Measurements from ENCODE around the gene SLC22A24.
"Not testable (repeated sequence)": the region's sequence is repeated elsewhere in the genome, so short reads cannot be mapped to it uniquely, and the experiment has no call there.

SLC22A24 gene, protein sequence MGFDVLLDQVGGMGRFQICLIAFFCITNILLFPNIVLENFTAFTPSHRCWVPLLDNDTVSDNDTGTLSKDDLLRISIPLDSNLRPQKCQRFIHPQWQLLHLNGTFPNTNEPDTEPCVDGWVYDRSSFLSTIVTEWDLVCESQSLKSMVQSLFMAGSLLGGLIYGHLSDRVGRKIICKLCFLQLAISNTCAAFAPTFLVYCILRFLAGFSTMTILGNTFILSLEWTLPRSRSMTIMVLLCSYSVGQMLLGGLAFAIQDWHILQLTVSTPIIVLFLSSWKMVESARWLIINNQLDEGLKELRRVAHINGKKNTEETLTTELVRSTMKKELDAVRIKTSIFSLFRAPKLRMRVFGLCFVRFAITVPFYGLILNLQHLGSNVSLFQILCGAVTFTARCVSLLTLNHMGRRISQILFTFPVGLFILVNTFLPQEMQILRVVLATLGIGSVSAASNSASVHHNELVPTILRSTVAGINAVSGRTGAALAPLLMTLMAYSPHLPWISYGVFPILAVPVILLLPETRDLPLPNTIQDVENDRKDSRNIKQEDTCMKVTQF

DNA sequence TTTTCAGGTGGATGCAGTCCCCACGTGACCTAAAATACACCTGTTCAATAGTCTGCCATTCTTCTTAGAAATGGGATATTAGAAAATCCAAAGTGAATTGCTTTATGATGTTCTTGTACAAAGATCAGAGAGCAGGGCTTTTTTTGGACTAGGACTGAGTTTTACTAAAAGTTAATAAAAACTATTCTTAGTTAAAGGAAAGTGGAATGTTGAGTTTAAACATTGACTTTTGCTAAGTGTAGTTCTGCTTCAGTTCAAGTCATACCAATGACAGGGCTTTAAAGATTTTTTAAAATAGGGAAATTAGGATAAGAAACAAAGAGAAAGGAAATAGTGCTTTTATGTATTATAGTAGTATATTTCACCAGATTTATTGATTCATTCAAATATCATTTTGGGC is at the start of gene SLC22A24:
SLC22A24 (minus strand) TSS at position 101 of the 400 bp plus-strand sequence. CDS start 442 bp downstream, outside the sequence.
- DNase-seq = no peak

DNA sequence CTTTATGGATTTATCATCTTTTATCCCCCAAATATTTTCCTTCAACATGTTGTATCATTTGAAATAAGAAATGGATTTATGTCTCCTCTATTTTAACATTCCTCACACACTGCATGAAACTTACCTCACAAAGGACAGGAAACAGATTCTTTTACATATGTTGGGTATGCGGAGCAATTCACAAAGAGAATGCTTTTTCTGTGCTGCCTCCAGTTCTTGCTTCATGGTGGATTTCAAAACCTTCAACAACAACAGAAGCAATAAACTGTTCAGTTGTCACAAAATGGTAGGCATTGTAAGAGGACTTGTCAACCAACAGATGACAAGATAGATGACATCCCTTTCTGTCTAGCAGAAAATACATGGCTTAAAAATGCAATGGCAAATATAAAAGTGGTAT is 36.5 kb upstream of the SLC22A24 start:
- DNase-seq = no peak

DNA sequence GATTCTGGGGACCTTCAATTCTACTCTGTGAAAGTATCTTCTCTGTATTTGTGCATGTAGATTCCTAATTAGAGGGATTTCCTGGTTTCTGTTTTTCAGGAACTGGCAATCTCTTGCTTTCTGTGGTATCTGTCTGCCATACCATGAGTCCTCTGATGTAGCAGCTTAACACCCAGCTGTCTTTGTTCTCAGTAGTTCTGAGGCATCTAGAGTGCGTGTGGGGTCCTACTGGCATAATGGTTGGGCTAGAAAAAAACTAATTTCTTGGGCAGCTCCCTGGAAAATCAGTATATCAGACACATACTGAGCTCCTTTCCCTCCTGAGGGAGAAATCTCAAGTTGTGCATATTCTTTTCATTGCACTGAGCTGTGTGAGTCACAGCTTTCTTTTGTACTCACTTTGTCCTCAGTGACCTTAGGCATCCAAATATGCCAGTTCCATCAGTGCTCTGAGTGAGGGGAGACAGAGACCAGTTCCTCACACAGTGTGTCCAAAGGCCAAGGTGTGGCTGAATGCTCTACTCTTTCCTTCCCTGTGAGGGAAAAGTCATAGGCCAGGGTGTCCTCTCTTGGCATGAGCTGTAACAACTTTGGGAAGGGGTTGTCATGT is 35.5 kb upstream of the SLC22A24 start:
- DNase-seq = no peak

DNA sequence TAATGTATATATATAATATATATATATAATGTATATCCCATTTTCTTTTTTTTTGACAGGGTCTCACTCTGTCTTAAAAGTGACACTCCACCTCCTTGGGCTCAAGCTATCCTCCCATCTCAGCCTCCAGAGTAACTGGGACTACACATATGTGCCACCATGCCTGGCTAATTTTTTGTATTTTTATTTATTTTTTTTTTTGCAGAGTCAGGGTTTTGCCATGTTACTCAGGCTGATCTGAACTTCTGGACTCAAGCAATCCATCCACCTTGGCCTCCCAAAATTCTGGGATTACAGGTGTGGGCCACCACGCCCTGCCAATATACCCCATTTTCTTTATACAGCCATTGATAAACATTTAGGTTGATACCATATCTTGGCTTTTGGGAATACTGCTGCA is 33.9 kb upstream of the SLC22A24 start:
- DNase-seq = no peak

DNA sequence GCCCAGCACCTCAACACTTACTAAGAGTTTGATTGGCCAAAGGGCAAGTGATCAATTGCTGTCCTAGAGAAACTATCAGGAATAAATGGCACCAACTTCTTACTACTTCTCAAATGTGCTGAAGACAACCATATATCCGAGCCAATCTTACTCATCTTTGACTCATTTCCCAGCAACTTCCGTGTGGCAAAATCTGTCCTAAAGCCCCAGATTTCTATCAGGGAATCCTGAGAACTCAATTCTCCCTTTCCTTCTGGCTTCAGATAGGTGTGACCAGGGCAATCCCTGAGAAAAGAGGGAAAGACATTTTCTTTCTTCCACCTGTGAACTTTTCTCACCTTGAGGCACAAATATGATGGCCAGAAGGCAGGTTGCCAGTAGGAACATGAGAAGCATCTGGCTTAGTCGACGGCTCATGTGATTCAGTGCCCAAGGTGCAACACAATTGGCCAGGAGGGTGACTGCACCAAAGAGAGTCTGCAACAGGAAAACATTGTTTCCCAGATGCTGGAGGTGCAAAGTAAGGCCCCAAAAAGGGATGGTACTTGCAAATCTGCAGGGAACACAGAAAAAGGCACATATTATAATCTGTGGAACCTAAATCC is 21.8 kb upstream of the SLC22A24 start:
- DNase-seq = no peak

DNA sequence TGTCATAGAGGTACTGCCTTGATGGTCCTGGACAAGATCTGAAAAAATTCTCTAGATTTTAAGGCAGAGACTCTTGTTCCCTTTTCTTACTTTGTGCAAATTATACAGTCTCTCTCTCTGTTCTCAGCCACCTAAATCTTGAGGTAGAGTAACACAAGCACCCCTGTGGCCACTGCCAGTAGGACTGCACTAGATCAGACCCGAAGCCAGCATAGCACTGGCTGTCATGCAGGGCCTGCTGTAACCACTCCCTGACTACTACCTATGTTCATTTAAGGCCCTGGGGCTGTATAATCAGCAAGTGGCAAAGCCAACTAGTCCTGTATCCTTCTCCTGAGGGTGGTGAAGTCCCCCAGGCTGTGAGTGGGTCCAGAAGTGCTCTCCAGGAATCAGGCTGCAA is 11.8 kb upstream of the SLC22A24 start:
- no peak for DNase-seq

DNA sequence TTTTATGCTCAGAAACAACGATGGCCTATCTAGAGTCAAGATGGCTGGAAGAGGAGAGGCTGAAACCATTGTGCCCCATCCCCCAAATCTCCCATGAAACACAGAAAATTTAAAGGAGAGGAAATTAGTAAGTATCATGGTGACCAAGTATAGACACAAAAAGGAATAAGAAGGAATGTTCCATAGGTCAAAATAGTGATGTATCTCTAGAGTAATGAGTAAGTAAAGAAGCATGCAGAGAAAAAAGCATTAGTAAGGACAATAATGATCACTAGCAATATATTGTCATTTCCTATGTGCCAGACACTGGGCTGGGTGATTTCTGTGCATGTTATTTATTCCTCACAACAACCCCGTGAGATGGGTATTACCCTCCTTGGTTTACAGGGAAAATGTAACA is 2.6 kb upstream of the SLC22A24 start:
- no peak for DNase-seq

DNA sequence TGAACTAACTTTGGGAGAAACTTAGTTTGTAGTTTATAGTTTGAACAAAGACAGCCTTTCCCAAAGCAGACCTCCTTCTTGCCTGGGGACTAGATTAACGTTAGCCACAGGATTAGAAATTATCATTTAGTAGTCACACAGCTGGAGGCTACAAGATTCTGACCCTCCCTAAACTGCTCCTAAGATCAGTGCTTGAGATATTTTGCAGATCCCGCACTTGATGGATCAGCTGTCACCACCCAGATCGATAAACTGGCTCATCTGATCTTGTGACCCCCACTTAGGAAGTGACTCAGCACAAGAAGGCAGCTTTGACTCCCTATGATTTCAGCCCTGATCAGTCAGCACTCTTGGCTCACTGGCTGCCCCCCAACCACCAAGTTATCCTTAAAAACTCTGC is 1.6 kb downstream of the SLC22A24 start:
- DNase-seq = no peak

DNA sequence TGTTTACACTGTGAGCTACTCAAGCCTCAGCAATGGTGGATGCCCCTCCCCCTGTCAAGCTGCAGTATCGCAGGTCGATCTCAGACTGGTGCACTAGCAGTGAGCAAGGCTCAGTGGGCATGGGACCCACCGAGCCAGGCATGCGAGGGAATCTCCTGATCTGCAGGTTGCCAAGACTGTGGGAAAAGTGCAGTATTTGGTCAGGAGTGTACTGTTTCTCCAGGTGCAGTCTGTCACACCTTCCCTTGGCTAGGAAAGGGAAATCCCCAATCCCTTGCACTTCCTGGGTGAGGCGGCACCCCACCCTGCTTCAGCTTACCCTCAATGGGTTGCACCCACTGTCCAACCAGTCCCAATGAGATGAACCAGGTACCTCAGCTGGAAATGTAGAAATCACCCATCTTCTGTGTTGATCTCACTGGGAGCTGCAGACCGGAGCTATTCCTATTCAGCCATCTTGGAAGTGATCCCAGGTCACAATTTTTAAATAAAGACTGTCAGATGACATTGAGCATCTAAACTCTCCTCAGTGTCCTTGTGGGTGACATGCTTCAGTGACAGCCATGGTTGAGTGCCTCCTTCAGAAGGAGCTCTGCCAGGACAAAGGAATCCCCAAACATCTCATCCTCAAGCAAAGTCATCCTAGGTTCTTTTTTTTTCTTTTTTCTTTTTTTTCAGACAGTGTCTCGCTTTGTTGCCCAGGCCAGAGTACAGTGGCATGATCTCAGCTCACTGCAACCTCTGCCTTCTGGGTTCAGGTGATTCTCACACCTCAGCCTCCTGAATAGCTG is 10.8 kb downstream of the SLC22A24 start:
- no peak for DNase-seq

DNA sequence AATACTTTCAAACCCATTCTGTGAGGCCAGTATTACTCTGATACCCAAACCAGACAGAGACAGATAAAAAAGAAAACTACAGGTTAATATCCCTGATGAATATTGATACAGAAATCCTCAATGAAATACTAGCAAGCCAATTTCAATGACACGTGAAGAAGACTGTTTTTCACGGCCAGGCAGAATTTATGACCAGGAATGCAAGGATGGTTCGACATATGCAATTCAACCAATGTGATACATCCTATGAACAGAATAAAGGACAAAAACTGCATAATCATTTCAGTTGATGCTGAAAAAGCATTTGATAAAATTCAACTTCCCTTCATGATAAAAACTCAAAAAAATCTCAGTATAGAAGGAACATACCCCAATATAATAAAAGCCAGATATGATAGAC is 44.5 kb downstream of the SLC22A24 start:
- DNase-seq = no peak

DNA sequence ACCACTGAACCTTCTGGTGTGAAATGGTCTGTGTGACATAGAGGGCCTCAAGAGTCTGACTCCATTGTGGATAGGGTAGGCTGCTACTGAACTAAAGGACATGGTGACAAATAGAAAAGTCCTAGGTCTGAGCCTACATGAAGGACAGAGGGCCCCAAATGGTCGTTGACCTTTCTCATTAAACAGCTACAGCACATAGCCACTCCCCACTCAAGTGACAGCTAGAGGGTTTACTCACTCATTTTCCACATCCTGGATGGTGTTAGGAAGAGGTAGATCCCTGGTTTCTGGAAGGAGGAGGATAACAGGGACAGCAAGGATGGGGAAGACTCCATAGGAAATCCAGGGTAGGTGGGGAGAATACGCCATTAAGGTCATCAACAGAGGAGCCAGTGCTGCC is 63.3 kb downstream of the SLC22A24 start:
- DNase-seq = no peak

DNA sequence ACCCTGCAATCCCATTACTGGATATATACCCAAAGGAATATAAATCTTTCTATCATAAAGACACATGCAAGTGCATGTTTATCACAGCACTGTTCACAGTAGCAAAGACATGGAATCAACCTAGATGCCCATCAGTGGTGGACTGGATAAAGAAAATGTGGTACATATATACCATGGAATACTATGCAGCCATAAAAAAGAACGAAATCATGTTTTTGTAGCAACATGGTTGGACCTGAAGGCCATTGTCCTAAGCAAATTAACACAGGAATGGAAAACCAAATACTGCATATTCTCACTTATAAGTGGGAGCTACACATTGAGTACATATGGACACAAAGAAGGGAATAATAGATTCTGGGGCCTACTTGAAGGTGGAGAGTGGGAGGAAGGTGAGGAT is 97.8 kb downstream of the SLC22A24 start:
- DNase-seq = not testable (repeated sequence)

DNA sequence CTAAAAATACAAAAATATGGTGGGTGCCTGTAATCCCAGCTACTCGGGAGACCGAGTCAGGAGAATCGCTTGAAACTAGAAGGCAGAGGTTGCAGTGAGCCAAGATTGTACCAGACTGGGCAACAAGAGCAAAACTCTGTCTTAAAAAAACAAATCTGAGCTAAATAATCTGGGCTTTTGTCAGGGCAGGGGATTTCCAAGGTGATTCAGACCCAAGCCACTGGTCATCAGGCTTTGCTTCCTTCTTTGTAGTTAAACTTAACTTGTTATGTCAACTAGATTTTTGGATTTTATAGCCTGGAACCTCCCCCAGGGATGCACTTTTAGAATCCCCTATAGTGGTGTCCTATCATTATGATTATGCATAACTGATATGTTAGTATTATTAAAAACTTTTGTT is 101.4 kb downstream of the SLC22A24 start:
- DNase-seq = peak; percentile 69 to 79 (median 74)

DNA sequence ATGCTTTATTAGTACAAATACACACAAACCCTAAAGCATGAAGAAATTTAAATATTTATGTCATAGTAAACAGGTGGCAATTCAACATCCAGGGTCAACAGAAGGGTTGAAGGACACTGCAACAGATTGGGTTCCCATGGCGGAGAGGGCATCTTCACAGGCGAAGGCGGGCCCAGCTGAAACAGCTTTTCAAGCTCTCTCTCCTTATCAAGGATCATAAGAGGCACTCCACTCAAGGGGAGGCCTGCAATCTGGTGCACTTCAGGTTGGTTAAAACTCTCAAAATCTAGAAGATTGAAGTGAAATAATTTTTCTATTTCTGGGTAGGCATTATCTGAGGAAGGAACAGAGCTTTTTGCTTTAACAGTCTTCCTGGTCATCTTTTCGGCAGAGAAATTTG is 111.6 kb downstream of the SLC22A24 start:
- no peak for DNase-seq
